Endothelial cell of umbilical vein (primary cell): ENCODE measurements around the gene MTARC1. TPM values are rescaled to one million over a fixed set of nuclear protein-coding genes. Genes with fewer than 3 reads are reported as not detected.

Experiments
- BruUV-seq: library from RNA; stranded (reverse); fragments of 400-500 nt; replicated peaks from 2 replicates; lab custom pipeline; 2021; lab: Mats Ljungman, UMichigan
- CTCF ChIA-PET: fragments of 300-600, 350-600 bp; sonication (Branson Sonifier 250); formaldehyde crosslinking; loops from one replicate; lab custom pipeline; 2021; ENCODE audit warnings: antibody characterized with exemption, inconsistent platforms; lab: Charles Lee
- POLR2A ChIA-PET: fragments of 300-600, 350-600 bp; sonication (Branson Sonifier 250); formaldehyde crosslinking; loops from one replicate; lab custom pipeline; 2021; ENCODE audit warnings: antibody characterized with exemption, inconsistent platforms; lab: Charles Lee
- DNase-seq: peaks from one replicate; pipeline ENCODE4 v3.0.0-alpha.2; 2011; ENCODE audit warnings: low read depth, low spot score
- FAIRE-seq: peaks from 2 replicates; lab custom pipeline; 2011; peaks lifted over from hg19 to GRCh38; lab: Jason Lieb, UNC
- H2AFZ ChIP-seq: 2 replicates; pipeline ENCODE4 v1.6.0; 2012; ENCODE audit warnings: low read depth, low read length, control low read depth, inconsistent platforms
- H3K27ac ChIP-seq: 2 replicates; pipeline ENCODE4 v1.5.1; 2011; ENCODE audit warnings: low read depth, mild to moderate bottlenecking, control low read depth, low read length, moderate library complexity; ENCODE audit not compliant: insufficient read depth
- H3K27me3 ChIP-seq, 2 experiments: 2 replicates each; pipeline versions ENCODE4 v1.6.0 to v1.6.1; 2011; ENCODE audit warnings: low read length in 2 of 2, mixed read lengths in 1 of 2; ENCODE audit not compliant: control insufficient read depth in 2 of 2, insufficient read depth in 2 of 2
- H3K36me3 ChIP-seq, 2 experiments: 2 replicates in 1 of 2; 3 replicates in 1 of 2; pipeline ENCODE4 v1.5.1; 2011; ENCODE audit warnings: low read length in 2 of 2, mild to moderate bottlenecking in 1 of 2, moderate library complexity in 1 of 2; ENCODE audit not compliant: control insufficient read depth in 2 of 2, insufficient read depth in 2 of 2; ENCODE audit errors: extremely low read depth in 1 of 2
- H3K4me1 ChIP-seq: 3 replicates; pipeline ENCODE4 v1.5.1; 2011; ENCODE audit warnings: mild to moderate bottlenecking, low read length; ENCODE audit not compliant: control insufficient read depth, insufficient read depth; ENCODE audit errors: extremely low read depth
- H3K4me2 ChIP-seq: 2 replicates; pipeline ENCODE4 v1.6.1; 2011; ENCODE audit warnings: low read length, control low read depth, mixed read lengths; ENCODE audit not compliant: insufficient read depth
- H3K4me3 ChIP-seq, 3 experiments: fragments of 200-600 bp in 1 of 3; sonication (generic), shearing (Covaris generic) in 1 of 3; replicated peaks in 1 of 3; 2 replicates each; pipeline ENCODE4 v1.5.1; 2011 to 2016; ENCODE audit warnings: control low read depth in 3 of 3, low read length in 3 of 3, mild to moderate bottlenecking in 2 of 3, inconsistent platforms in 1 of 3, low read depth in 1 of 3, moderate library complexity in 1 of 3; ENCODE audit not compliant: insufficient read depth in 1 of 3
- H3K79me2 ChIP-seq: 2 replicates; pipeline ENCODE4 v1.6.0; 2012; ENCODE audit warnings: low read length, inconsistent platforms; ENCODE audit not compliant: control insufficient read depth, insufficient read depth
- H3K9ac ChIP-seq: replicated peaks from 2 replicates; pipeline ENCODE3; 2011; ENCODE audit warnings: low read length, control low read depth; ENCODE audit not compliant: insufficient read depth; ENCODE audit errors: extremely low read depth
- H3K9me1 ChIP-seq: replicated peaks from 3 replicates; pipeline ENCODE4 v1.6.0; 2011; ENCODE audit warnings: mild to moderate bottlenecking, low read length; ENCODE audit not compliant: control insufficient read depth, insufficient read depth; ENCODE audit errors: extremely low read depth
- H3K9me3 ChIP-seq: replicated peaks from 2 replicates; pipeline ENCODE4 v1.5.1; 2012; ENCODE audit warnings: low read length, inconsistent platforms; ENCODE audit not compliant: control insufficient read depth, insufficient read depth
- H4K20me1 ChIP-seq: replicated peaks from 2 replicates; pipeline ENCODE3; 2011; ENCODE audit warnings: mild to moderate bottlenecking, low read length; ENCODE audit not compliant: control insufficient read depth, insufficient read depth; ENCODE audit errors: extremely low read depth
- EZH2 ChIP-seq: IDR thresholded peaks from 2 replicates; pipeline ENCODE4 v1.6.1; 2012; ENCODE audit warnings: borderline replicate concordance, low read depth, mild to moderate bottlenecking, moderate library complexity, low read length, inconsistent platforms; ENCODE audit not compliant: severe bottlenecking
- FOS ChIP-seq: IDR thresholded peaks from 2 replicates; pipeline ENCODE4 v1.6.1; 2011; ENCODE audit warnings: mild to moderate bottlenecking, low read length, moderate library complexity, borderline replicate concordance; ENCODE audit not compliant: insufficient read depth
- GATA2 ChIP-seq: IDR thresholded peaks from 2 replicates; pipeline ENCODE4 v1.7.0; 2011; ENCODE audit warnings: low read depth, mild to moderate bottlenecking, moderate library complexity, mixed read lengths, low read length; ENCODE audit not compliant: insufficient read length, insufficient read depth
- JUN ChIP-seq: IDR thresholded peaks from 2 replicates; pipeline ENCODE4 v1.6.1; 2011; ENCODE audit warnings: borderline replicate concordance, low read depth; ENCODE audit not compliant: insufficient read length, insufficient read depth
- MYC ChIP-seq: IDR thresholded peaks from one replicate; pipeline ENCODE4 v1.6.1; 2011; ENCODE audit warnings: mild to moderate bottlenecking, low read depth, low read length
- POLR2A ChIP-seq: IDR thresholded peaks from 2 replicates; pipeline ENCODE4 v1.6.1; 2012; ENCODE audit warnings: low read depth, mild to moderate bottlenecking, control low read depth, low read length
- POLR2AphosphoS5 ChIP-seq: IDR thresholded peaks from 2 replicates; pipeline ENCODE4 v1.6.1; 2012; ENCODE audit warnings: low read depth, mild to moderate bottlenecking, control low read depth, low read length, moderate library complexity; ENCODE audit not compliant: insufficient read depth
- dilution Hi-C: fragments of 300-500 bp; cut with MboI; formaldehyde crosslinking; loops from one replicate; pipeline ENCODE4 v1.15.0; 2019; ENCODE audit warnings: low sequenced_read_pairs; ENCODE audit not compliant: extremely low pct_ligation_motif_present
- intact Hi-C: fragments of 100-400 bp; cut with micrococcal nuclease; formaldehyde crosslinking; loops from one replicate; pipeline ENCODE4 v1.10.0; 2022
- polyA plus RNA-seq, 4 experiments: library from polyadenylated mRNA; depleted of rRNA in 3 of 4; stranded (reverse) in 3 of 4; unstranded in 1 of 4; fragments of >200 nt; gene quantifications; 2 replicates each; pipeline versions ENCODE4 v1.2.1 to v1.2.3, GENCODE V29; 2011 to 2012; ENCODE audit warnings: missing spikeins in 1 of 4
- total RNA-seq: library from RNA; stranded (reverse); gene quantifications from 2 replicates; pipeline ENCODE4 v1.2.3, GENCODE V29; 2021
- TF ChIP-seq, protein P1 (sequence below): IDR thresholded peaks from 2 replicates; pipeline ENCODE4 v1.6.1; 2011; ENCODE audit not compliant: insufficient read depth, insufficient read length
- TF ChIP-seq, protein P2 (sequence below), 2 donors: IDR thresholded peaks; 1 replicate in 1 of 2; 2 replicates in 1 of 2; pipeline ENCODE4 v1.5.1; 2011; ENCODE audit warnings: low read length in 2 of 2, mild to moderate bottlenecking in 2 of 2, moderate library complexity in 2 of 2, control low read depth in 1 of 2, inconsistent platforms in 1 of 2, low read depth in 1 of 2; ENCODE audit not compliant: insufficient read depth in 1 of 2; ENCODE audit errors: extremely low read depth in 1 of 2

MTARC1 gene
- total and polyA plus RNA-seq, 2 donors (not counting 3 experiments of a cell fraction or from before 2014, with no cell fraction given): 0.43 to 3.5 TPM

- no peaks in the 10 kb centered on the region for H3K79me2 ChIP-seq
- BruUV-seq: no TSS peak
- CTCF ChIA-PET: interaction anchor here (1.0 to 7.3 kb wide), 6 partner anchors 10 to 569 kb away, joined by 3 to 66 read pairs (median 4); no protein-coding TSS in a partner anchor
- no peak for TF ChIP-seq EZH2
- TF ChIP-seq, protein P1, sequence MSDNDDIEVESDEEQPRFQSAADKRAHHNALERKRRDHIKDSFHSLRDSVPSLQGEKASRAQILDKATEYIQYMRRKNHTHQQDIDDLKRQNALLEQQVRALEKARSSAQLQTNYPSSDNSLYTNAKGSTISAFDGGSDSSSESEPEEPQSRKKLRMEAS: no peak
- H3K9me1 ChIP-seq: no peaks in the 10 kb centered on the region
- peaks cover 12% of the 10 kb centered on the region for H3K4me1 ChIP-seq
- no peaks in the 10 kb centered on the region for H4K20me1 ChIP-seq
- dilution Hi-C loops: no loop called here
- POLR2A ChIA-PET: no interaction called here
- FAIRE-seq (no peak), DNase-seq (no peak)
- peak overlapping the region; percentile 90 for H2AFZ ChIP-seq
- H3K27me3 ChIP-seq: no peaks in the 10 kb centered on the region
- no peak overlapping the region for H3K27ac ChIP-seq
- intact Hi-C loops: no loop called here
- H3K36me3 ChIP-seq: no peaks in the 10 kb centered on the region
- H3K9ac ChIP-seq: peak overlapping the region; percentile 52
- H3K4me2 ChIP-seq: peak overlapping the region; percentile 77
- H3K9me3 ChIP-seq: no peaks in the 10 kb centered on the region
- H3K4me3 ChIP-seq: peak overlapping the region; percentile 19 to 53 (median 38)
Observed at GRCh38 chr1:220787069-220787619, 431 bp downstream of the MTARC1 start.

GRCh38 chr1:220788900-220789299, 2.2 kb downstream of the MTARC1 start:
- dilution Hi-C loops (no loop called here), intact Hi-C loops (no loop called here)
- Histone ChIP-seq H4K20me1 (no peaks in the 10 kb centered on the region), H2AFZ (no peak overlapping the region), H3K27me3 (no peaks in the 10 kb centered on the region), H3K36me3 (no peaks in the 10 kb centered on the region), H3K79me2 (no peaks in the 10 kb centered on the region), H3K9me1 (no peaks in the 10 kb centered on the region), H3K4me3 (no peak overlapping the region), H3K27ac (no peak overlapping the region), H3K4me1 (peaks cover 12% of the 10 kb centered on the region), H3K9ac (no peak overlapping the region), H3K9me3 (no peaks in the 10 kb centered on the region), H3K4me2 (no peak overlapping the region)
- DNase-seq: no peak
- TF ChIP-seq JUN: no peak
- no peak for TF ChIP-seq POLR2AphosphoS5
- TF ChIP-seq POLR2A: no peak
- TF ChIP-seq EZH2: no peak
- TF ChIP-seq, protein P2, sequence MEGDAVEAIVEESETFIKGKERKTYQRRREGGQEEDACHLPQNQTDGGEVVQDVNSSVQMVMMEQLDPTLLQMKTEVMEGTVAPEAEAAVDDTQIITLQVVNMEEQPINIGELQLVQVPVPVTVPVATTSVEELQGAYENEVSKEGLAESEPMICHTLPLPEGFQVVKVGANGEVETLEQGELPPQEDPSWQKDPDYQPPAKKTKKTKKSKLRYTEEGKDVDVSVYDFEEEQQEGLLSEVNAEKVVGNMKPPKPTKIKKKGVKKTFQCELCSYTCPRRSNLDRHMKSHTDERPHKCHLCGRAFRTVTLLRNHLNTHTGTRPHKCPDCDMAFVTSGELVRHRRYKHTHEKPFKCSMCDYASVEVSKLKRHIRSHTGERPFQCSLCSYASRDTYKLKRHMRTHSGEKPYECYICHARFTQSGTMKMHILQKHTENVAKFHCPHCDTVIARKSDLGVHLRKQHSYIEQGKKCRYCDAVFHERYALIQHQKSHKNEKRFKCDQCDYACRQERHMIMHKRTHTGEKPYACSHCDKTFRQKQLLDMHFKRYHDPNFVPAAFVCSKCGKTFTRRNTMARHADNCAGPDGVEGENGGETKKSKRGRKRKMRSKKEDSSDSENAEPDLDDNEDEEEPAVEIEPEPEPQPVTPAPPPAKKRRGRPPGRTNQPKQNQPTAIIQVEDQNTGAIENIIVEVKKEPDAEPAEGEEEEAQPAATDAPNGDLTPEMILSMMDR (IDR thresholded peaks at IDR 0.05; ENCODE audit: extremely low read depth in 1 of 2, insufficient read depth in 1 of 2, low read depth in 1 of 2, low read length in 2 of 2): no peak
- TF ChIP-seq GATA2: no peak
- TF ChIP-seq, protein P1: no peak
- no peak for TF ChIP-seq MYC
- no peak for TF ChIP-seq FOS
- FAIRE-seq: no peak
- BruUV-seq: no TSS peak
- ChIA-PET CTCF (interaction anchor here (0.9 to 7.3 kb wide), 6 partner anchors 11 to 508 kb away, joined by 3 to 66 read pairs (median 4); no protein-coding TSS in a partner anchor), POLR2A (no interaction called here)
